HL-60 (cell line): ENCODE measurements around the gene MAB21L1.

ENCODE experiments used
- POLR2AphosphoS5 ChIP-seq: IDR thresholded peaks from 2 replicates; pipeline ENCODE4 v1.6.1; 2012; ENCODE audit warnings: low read depth
- SPI1 ChIP-seq: IDR thresholded peaks from 2 replicates; pipeline ENCODE4 v1.6.1; 2012; ENCODE audit warnings: low read depth, mild to moderate bottlenecking, borderline replicate concordance
- TF ChIP-seq, protein P1 (sequence below): IDR thresholded peaks from one replicate; pipeline ENCODE4 v1.5.1; 2011; ENCODE audit warnings: low read length, control low read depth, inconsistent platforms; ENCODE audit not compliant: insufficient read depth
- TF ChIP-seq, protein P2 (sequence below): IDR thresholded peaks from 2 replicates; pipeline ENCODE4 v1.6.1; 2012; ENCODE audit warnings: low read depth; ENCODE audit not compliant: insufficient replicate concordance

DNA sequence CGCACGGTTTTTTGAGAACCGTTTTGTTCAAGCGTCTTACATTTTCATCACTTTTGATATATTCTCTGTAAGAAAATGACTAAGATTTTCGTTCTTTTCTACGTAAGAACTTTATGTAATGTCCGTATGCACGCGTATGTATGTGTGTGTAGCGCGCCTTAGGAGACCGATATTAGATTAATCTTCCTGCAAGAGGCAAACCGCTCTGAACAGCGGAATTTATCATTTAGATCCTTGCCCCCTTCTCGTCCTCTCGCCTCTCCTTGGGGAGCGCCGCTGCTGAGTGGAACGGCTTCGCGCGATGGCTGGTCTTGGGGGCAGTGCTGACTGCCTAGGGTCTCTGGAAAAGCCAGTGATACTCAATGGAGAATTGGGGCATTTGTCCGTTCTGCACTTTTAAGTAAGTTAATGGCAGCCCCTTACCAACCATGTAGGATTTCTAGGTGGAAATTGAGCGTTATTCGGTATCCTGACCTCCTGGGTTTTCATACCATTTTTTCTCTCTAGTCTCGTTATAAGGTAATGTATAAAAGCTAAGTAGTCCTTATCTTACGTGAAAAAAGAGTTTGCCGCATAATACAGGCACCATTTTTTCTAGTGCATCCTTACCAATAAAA is 4.7 kb downstream of the MAB21L1 start:
- TF ChIP-seq, protein P1, sequence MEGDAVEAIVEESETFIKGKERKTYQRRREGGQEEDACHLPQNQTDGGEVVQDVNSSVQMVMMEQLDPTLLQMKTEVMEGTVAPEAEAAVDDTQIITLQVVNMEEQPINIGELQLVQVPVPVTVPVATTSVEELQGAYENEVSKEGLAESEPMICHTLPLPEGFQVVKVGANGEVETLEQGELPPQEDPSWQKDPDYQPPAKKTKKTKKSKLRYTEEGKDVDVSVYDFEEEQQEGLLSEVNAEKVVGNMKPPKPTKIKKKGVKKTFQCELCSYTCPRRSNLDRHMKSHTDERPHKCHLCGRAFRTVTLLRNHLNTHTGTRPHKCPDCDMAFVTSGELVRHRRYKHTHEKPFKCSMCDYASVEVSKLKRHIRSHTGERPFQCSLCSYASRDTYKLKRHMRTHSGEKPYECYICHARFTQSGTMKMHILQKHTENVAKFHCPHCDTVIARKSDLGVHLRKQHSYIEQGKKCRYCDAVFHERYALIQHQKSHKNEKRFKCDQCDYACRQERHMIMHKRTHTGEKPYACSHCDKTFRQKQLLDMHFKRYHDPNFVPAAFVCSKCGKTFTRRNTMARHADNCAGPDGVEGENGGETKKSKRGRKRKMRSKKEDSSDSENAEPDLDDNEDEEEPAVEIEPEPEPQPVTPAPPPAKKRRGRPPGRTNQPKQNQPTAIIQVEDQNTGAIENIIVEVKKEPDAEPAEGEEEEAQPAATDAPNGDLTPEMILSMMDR: no peak
- TF ChIP-seq, protein P2, sequence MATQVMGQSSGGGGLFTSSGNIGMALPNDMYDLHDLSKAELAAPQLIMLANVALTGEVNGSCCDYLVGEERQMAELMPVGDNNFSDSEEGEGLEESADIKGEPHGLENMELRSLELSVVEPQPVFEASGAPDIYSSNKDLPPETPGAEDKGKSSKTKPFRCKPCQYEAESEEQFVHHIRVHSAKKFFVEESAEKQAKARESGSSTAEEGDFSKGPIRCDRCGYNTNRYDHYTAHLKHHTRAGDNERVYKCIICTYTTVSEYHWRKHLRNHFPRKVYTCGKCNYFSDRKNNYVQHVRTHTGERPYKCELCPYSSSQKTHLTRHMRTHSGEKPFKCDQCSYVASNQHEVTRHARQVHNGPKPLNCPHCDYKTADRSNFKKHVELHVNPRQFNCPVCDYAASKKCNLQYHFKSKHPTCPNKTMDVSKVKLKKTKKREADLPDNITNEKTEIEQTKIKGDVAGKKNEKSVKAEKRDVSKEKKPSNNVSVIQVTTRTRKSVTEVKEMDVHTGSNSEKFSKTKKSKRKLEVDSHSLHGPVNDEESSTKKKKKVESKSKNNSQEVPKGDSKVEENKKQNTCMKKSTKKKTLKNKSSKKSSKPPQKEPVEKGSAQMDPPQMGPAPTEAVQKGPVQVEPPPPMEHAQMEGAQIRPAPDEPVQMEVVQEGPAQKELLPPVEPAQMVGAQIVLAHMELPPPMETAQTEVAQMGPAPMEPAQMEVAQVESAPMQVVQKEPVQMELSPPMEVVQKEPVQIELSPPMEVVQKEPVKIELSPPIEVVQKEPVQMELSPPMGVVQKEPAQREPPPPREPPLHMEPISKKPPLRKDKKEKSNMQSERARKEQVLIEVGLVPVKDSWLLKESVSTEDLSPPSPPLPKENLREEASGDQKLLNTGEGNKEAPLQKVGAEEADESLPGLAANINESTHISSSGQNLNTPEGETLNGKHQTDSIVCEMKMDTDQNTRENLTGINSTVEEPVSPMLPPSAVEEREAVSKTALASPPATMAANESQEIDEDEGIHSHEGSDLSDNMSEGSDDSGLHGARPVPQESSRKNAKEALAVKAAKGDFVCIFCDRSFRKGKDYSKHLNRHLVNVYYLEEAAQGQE: no peak
- no peak for TF ChIP-seq POLR2AphosphoS5
- TF ChIP-seq SPI1: no peak
